Transverse colon (tissue), 4 donors: ENCODE results near the gene NRIP2.

ENCODE experiments used
- EP300 ChIP-seq: sonication (generic); formaldehyde crosslinking; IDR thresholded peaks from one replicate; pipeline ENCODE4 v1.6.1; 2017; ENCODE audit warnings: antibody characterized with exemption, low read depth
- POLR2A ChIP-seq: fragments of 450-650 bp; IDR thresholded peaks from one replicate; pipeline ENCODE4 v1.6.1; 2016; ENCODE audit warnings: antibody characterized with exemption, mild to moderate bottlenecking, moderate library complexity
- POLR2AphosphoS5 ChIP-seq, 3 donors: sonication (generic); formaldehyde crosslinking; IDR thresholded peaks; one replicate each; pipeline ENCODE4 v1.6.1; 2016; ENCODE audit warnings: antibody characterized with exemption in 3 of 3
- TF ChIP-seq, protein P1 (sequence below), 5 experiments: fragments of 200-600 bp in 3 of 5; fragments of 450-650 bp in 2 of 5; sonication (generic) in 3 of 5; IDR thresholded peaks; 1 replicate in 2 of 5; 2 replicates in 3 of 5; pipeline ENCODE4 v1.5.1; 2016 to 2017; ENCODE audit warnings: antibody characterized with exemption in 5 of 5, inconsistent platforms in 3 of 5, mild to moderate bottlenecking in 2 of 5, moderate library complexity in 1 of 5

DNA sequence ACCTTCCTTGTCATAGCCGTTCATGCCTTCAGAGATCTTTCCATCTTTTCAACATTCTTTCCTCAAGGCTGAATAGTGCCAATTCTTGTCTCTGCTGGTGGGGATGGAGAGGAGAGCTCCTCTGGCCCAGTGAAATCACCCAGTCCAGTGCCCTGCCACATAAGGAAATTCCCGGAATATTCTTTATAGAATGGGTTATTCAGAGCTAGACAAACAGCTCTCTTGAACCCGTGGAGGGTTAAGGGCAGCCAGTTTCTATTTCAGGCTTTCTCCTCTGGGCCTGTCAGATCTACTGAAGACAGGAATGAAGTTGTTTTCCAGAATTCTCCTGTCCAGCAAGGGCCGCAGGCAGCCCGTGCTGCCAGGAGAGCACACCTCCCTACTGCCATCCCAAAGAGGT lies 8.1 kb upstream of the NRIP2 start:
- TF ChIP-seq, protein P1, sequence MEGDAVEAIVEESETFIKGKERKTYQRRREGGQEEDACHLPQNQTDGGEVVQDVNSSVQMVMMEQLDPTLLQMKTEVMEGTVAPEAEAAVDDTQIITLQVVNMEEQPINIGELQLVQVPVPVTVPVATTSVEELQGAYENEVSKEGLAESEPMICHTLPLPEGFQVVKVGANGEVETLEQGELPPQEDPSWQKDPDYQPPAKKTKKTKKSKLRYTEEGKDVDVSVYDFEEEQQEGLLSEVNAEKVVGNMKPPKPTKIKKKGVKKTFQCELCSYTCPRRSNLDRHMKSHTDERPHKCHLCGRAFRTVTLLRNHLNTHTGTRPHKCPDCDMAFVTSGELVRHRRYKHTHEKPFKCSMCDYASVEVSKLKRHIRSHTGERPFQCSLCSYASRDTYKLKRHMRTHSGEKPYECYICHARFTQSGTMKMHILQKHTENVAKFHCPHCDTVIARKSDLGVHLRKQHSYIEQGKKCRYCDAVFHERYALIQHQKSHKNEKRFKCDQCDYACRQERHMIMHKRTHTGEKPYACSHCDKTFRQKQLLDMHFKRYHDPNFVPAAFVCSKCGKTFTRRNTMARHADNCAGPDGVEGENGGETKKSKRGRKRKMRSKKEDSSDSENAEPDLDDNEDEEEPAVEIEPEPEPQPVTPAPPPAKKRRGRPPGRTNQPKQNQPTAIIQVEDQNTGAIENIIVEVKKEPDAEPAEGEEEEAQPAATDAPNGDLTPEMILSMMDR (IDR thresholded peaks at IDR 0.05) = no peak
- TF ChIP-seq POLR2A = no peak
- no peak for TF ChIP-seq POLR2AphosphoS5 (IDR thresholded peaks at IDR 0.05)
- TF ChIP-seq EP300 = no peak
